ENCODE data around the gene CFAP46. TPM values are rescaled to one million over a fixed set of nuclear protein-coding genes. Genes with fewer than 3 reads are reported as not detected.

The CFAP46 gene
- total and polyA plus RNA-seq, 10 donors: 0.03 to 1.1 (median 0.12) TPM; not detected in 2

DNA sequence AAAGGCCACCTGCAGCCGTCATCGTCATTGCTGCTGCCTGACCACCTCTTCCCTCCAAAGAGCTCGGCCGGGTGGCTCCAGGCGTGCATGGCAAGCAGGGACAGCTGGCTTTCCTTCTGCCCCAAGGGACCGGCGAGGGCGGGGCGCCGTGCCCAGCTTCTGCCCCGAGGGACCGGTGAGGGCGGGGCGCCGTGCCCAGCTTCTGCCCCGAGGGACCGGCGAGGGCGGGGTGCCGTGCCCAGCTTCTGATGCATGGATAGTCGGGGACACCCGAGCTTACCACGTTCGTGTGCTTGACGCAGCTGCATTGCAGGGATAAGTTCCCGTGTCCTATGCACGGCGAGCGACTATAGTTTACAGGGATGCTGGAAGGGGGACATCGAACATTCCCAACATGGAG, 27.0 kb downstream of the CFAP46 start:
- Histone ChIP-seq H3K9me3 (no peaks in the 10 kb centered on the region), H3K4me1 (peaks cover 0 to 24% (median 8%) of the 10 kb centered on the region in 6 donors), H3K4me3 (no peak overlapping the region), H3K27me3 (replicated peaks in 1 of 7) (peaks cover 0 to 76% (median 13%) of the 10 kb centered on the region in 7 donors), H3K36me3 (no peaks in the 10 kb centered on the region), H3K27ac (no peak overlapping the region)
- WGBS, 5 donors: 68 to 85% (median 81%) methylated on average over 29 to 30 of the region's 30 CpGs
- peak; percentile 89 for DNase-seq
- TF ChIP-seq POLR2AphosphoS5 (IDR thresholded peaks at IDR 0.05) (peak in 1 of 3 donors; percentile 24), POLR2A (IDR thresholded peaks at IDR 0.05) (no peak)
- TF ChIP-seq, protein P1, sequence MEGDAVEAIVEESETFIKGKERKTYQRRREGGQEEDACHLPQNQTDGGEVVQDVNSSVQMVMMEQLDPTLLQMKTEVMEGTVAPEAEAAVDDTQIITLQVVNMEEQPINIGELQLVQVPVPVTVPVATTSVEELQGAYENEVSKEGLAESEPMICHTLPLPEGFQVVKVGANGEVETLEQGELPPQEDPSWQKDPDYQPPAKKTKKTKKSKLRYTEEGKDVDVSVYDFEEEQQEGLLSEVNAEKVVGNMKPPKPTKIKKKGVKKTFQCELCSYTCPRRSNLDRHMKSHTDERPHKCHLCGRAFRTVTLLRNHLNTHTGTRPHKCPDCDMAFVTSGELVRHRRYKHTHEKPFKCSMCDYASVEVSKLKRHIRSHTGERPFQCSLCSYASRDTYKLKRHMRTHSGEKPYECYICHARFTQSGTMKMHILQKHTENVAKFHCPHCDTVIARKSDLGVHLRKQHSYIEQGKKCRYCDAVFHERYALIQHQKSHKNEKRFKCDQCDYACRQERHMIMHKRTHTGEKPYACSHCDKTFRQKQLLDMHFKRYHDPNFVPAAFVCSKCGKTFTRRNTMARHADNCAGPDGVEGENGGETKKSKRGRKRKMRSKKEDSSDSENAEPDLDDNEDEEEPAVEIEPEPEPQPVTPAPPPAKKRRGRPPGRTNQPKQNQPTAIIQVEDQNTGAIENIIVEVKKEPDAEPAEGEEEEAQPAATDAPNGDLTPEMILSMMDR (IDR thresholded peaks at IDR 0.05 in 8 of 11, conservative IDR thresholded peaks at IDR 0.05 in 3 of 11): no peak
- intact Hi-C loops (cut with DNase I; ENCODE audit: low total_unique reads): no loop called here

DNA sequence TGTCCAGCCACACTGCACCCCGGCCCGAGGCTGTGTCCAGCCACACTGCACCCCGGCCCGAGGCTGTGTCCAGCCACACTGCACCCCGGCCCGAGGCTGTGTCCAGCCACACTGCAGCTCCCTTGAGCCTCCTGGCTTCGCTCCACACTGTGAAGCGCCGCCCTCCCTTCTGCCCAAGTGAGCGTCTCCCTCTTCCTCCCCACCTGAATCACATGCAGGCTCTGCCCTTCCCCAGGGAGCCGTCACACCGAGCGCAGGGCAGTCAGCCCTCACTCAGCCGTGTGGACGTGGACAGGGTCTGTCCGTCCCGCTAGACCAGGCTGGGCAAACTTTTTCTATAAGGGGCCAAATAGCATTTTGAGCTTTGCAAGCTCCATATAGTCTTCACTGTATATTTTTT, 27.6 kb downstream of the CFAP46 start:
- H3K9me3 ChIP-seq: no peaks in the 10 kb centered on the region
- peak; percentile 51 for DNase-seq
- H3K27me3 ChIP-seq (replicated peaks in 1 of 7): peaks cover 0 to 76% (median 6%) of the 10 kb centered on the region in 7 donors
- 76 to 88% (median 81%) methylated on average over 12 to 15 of the region's 17 CpGs for WGBS, 5 donors
- no peaks in the 10 kb centered on the region for H3K36me3 ChIP-seq
- peaks cover 0 to 24% (median 8%) of the 10 kb centered on the region in 6 donors for H3K4me1 ChIP-seq
- intact Hi-C loops (cut with DNase I; ENCODE audit: low total_unique reads): no loop called here
- H3K4me3 ChIP-seq: no peak overlapping the region
- no peak for TF ChIP-seq POLR2AphosphoS5 (IDR thresholded peaks at IDR 0.05)
- TF ChIP-seq, protein P1 (IDR thresholded peaks at IDR 0.05 in 8 of 11, conservative IDR thresholded peaks at IDR 0.05 in 3 of 11): no peak
- no peak for TF ChIP-seq POLR2A (IDR thresholded peaks at IDR 0.05)
- no peak overlapping the region for H3K27ac ChIP-seq

DNA sequence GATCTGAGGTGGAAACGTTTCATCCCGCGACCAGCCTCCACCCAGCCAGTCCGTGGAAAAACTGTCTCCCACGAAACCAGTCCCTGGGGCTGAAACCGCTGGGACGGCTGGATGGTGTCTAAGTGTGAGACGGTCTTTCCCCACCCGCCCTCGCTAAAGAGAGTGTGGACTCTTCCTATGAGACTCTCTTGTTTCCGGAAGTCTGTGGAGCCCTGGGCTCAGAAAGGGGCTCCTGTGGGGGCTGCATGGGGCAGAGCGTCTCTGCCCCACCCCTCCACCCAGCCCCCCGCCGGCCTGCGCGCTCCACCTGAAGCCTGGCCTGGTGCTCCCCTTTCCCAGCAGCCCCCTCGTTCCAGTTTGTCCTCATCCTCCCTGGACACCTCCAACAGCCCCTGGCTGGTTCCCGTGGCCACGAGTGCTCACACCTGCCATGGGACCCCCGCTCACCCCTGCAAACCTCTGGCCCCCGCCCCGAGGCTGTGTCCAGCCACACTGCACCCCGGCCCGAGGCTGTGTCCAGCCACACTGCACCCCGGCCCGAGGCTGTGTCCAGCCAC, 28.7 kb downstream of the CFAP46 start:
- DNase-seq: peak; percentile 61
- peaks cover 0 to 74% (median 3%) of the 10 kb centered on the region in 7 donors for H3K27me3 ChIP-seq (replicated peaks in 1 of 7)

More for the DNA sequence above, 28.7 kb downstream of the CFAP46 start:
- H3K4me3 ChIP-seq: no peak overlapping the region
- no peaks in the 10 kb centered on the region for H3K9me3 ChIP-seq
- no peak for TF ChIP-seq POLR2AphosphoS5 (IDR thresholded peaks at IDR 0.05)
- TF ChIP-seq, protein P1 (IDR thresholded peaks at IDR 0.05 in 8 of 11, conservative IDR thresholded peaks at IDR 0.05 in 3 of 11): no peak
- no peak for TF ChIP-seq POLR2A (IDR thresholded peaks at IDR 0.05)
- no peaks in the 10 kb centered on the region for H3K36me3 ChIP-seq
- intact Hi-C loops (cut with DNase I; ENCODE audit: low total_unique reads): no loop called here
- H3K4me1 ChIP-seq: peaks cover 0 to 24% (median 8%) of the 10 kb centered on the region in 6 donors
- no peak overlapping the region for H3K27ac ChIP-seq
- WGBS, 5 donors: 73 to 88% (median 84%) methylated on average over 14 to 26 of the region's 26 CpGs

Measured in spleen (tissue), 11 donors.